Small intestine (tissue), 7 donors: ENCODE measurements around the gene YIF1B. TPM values are rescaled to one million over a fixed set of nuclear protein-coding genes. Genes with fewer than 3 reads are reported as not detected.

ENCODE experiments used
- DNase-seq, 2 donors: peaks; one replicate each; pipeline versions ENCODE4 v3.0.0 to v3.0.0-alpha.2; 2013
- FAIRE-seq: peaks from 2 replicates; lab custom pipeline; 2012; peaks lifted over from hg19 to GRCh38; lab: Jason Lieb, UNC
- H3K27ac ChIP-seq, 3 donors: one replicate each; pipeline ENCODE4 v1.5.1; 2013; ENCODE audit warnings: low read length in 2 of 3, mild to moderate bottlenecking in 2 of 3, control low read depth in 1 of 3, inconsistent platforms in 1 of 3, low read depth in 1 of 3, moderate library complexity in 1 of 3
- H3K27me3 ChIP-seq, 3 donors: one replicate each; pipeline ENCODE4 v1.6.1; 2013; ENCODE audit warnings: low read length in 3 of 3, inconsistent platforms in 1 of 3; ENCODE audit not compliant: control insufficient read depth in 3 of 3, insufficient read depth in 3 of 3
- H3K36me3 ChIP-seq, 3 donors: one replicate each; pipeline ENCODE4 v1.6.1; 2013; ENCODE audit warnings: low read length in 3 of 3, inconsistent platforms in 1 of 3, low read depth in 1 of 3, mild to moderate bottlenecking in 1 of 3, moderate library complexity in 1 of 3; ENCODE audit not compliant: control insufficient read depth in 3 of 3, insufficient read depth in 2 of 3
- H3K4me1 ChIP-seq, 3 donors: one replicate each; pipeline ENCODE4 v1.6.1; 2013; ENCODE audit warnings: low read length in 2 of 3, inconsistent platforms in 1 of 3, low read depth in 1 of 3, mild to moderate bottlenecking in 1 of 3, moderate library complexity in 1 of 3; ENCODE audit not compliant: control insufficient read depth in 3 of 3, insufficient read depth in 2 of 3
- H3K4me3 ChIP-seq, 3 donors: one replicate each; pipeline ENCODE4 v1.5.1; 2013; ENCODE audit warnings: low read length in 3 of 3, control low read depth in 1 of 3, inconsistent platforms in 1 of 3, low read depth in 1 of 3, mild to moderate bottlenecking in 1 of 3, moderate library complexity in 1 of 3
- H3K9me3 ChIP-seq, 2 donors: one replicate each; pipeline ENCODE4 v1.6.1; 2013; ENCODE audit warnings: low read depth in 1 of 2, low read length in 1 of 2; ENCODE audit not compliant: control insufficient read depth in 2 of 2, insufficient read depth in 1 of 2
- WGBS, 3 donors: extraction: QIAGEN DNeasy Blood & Tissue Kit; methylation state at CpG; one replicate each; pipeline ENCODE4 v1.1.7; 2013; 5-methylcytosine and 5-hydroxymethylcytosine counted together
- polyA plus RNA-seq, 4 donors: library from polyadenylated mRNA; stranded (reverse) in 3 of 4; unstranded in 1 of 4; fragments of 200-250 nt in 3 of 4; fragments of 120-200 nt in 1 of 4; gene quantifications; one replicate each; pipeline versions ENCODE4 v1.2.1 to v1.2.3, GENCODE V29; 2013
- donor health status: healthy with polysubstance abuse.
- donor health status: control.
- donor health status: control.
- donor health status: Bipolar disorder and iron deficiency.
- donor health status: healthy.

YIF1B gene
- polyA plus RNA-seq, 4 donors: 13.0 to 73.1 (median 16.6) TPM

DNA sequence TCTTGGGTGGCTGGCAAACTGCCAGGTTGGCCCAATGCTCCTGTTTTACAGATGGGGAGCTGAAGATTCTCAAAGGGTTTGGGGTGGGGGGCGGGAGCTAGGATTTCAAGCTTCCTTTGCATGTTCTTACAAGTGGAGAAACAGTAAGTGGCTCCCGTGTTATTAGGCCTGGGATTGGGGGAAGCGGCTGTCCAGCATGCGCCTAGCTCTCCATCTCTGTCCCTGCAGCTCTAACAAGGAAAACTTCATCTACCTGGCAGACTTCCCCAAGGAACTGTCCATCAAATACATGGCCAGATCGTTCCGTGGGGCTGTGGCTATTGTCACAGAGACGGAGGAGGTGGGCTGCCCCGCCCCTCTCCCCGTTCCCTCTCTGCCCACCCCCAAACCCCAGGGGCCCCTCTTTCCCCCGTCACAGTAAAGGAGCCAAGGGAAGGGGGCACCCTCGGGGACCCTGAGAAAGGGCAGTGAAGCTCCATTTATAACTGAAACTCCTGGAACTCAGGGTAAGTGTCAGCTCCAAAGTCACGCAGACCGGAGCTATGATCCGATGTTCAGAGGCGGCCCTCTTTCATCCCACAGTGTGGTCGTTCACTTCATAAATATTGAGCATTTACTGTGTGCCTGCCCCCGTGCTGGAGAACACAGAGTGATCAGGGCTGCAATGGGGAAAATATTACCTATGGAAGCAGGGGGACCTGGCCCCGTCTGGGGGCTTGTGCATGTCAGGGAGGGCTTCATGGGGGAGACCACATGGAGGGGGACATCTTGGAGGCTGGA, 43.7 kb upstream of the YIF1B start:
- DNase-seq: no peak
- no peak for FAIRE-seq
- peaks cover 0 to under 1% of the 10 kb centered on the region in 2 donors for H3K9me3 ChIP-seq
- H3K4me1 ChIP-seq: peaks cover 0 to 15% (median 0%) of the 10 kb centered on the region in 3 donors
- H3K27me3 ChIP-seq: peaks cover 0 to 55% (median 0%) of the 10 kb centered on the region in 3 donors
- no peak overlapping the region for H3K27ac ChIP-seq
- H3K36me3 ChIP-seq: no peaks in the 10 kb centered on the region
- H3K4me3 ChIP-seq: no peak overlapping the region
- 42 to 51% (median 49%) methylated on average over 17 to 18 of the region's 18 CpGs for WGBS, 3 donors

DNA sequence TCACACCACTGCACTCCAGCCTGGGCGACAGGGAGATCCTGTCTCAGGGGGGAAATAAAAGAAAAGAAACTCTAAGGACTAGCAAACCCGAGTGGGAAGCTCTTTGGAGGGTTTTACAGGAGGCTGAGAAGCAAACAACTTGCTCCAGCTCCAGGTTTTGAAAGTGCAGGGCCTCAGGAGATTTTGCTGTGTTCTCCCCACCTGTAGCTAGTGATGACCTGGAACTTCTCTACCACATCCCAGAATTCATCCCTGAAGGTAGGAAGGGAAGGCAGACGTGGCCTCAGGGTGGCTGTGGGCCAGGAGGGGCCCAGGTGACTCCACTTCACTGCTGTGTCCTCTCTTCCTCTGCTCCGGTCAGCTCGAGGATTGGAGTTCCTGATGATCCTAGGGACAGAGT, 42.3 kb upstream of the YIF1B start:
- FAIRE-seq (no peak), DNase-seq (no peak)
- Histone ChIP-seq H3K27me3 (peaks cover 0 to 61% (median 0%) of the 10 kb centered on the region in 3 donors), H3K9me3 (no peaks in the 10 kb centered on the region), H3K36me3 (no peaks in the 10 kb centered on the region), H3K4me3 (no peak overlapping the region), H3K4me1 (peaks cover 0 to 15% (median 0%) of the 10 kb centered on the region in 3 donors), H3K27ac (no peak overlapping the region)
- 18 to 41% (median 29%) methylated on average over 5 of the region's 5 CpGs for WGBS, 3 donors

DNA sequence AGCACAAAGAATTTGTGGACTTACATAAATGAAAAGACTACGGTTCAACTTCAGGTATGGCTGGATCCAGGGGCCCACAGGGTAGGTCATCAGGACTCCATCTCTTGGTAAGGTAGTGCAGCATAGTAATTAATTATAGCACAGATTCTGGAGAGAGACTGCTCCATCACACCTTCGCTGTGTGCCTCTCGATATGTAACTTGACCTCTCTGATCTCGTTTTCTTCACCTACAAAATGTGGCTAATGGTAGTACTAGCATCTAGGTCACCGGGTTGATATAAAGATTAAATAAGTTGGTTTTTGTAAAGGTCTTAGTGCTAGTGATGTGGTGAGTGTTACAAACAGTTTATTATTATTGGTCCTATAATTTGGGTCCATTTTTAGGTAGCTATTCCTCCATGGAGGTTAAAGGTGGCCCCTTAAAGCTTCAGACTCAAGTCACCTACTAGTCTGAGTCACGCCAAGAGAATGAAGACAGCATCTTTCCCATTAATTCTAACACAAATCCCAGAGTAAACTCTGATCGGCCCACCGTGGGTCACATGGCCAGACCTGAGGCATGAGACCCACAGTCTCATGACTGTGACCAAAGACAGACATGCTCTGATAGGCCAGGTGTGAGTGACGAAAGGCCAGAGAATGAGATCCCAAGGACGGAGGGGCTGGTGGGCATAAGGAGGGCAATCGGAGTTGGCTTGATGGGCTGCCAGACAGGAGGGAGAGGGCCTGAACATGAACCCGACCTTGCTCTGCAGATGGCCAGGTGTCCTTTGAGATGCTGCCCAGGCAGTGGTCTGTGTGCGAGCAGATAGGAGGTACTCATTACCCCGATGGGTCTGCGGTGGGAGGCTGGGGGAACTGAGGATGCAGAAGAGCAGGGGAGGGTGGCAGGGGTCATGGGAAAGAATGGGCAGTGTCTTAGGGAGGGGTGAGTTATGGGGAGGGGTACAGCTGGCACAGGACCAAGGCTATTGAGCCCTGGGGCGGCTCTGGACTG, 40.3 kb upstream of the YIF1B start:
- H3K36me3 ChIP-seq: no peaks in the 10 kb centered on the region
- no peaks in the 10 kb centered on the region for H3K9me3 ChIP-seq
- H3K27me3 ChIP-seq: peaks cover 0 to 49% (median 0%) of the 10 kb centered on the region in 3 donors
- H3K27ac ChIP-seq: no peak overlapping the region
- peaks cover 0 to under 1% (median 0%) of the 10 kb centered on the region in 3 donors for H3K4me1 ChIP-seq
- WGBS, 3 donors: 60 to 70% (median 63%) methylated on average over 16 of the region's 16 CpGs
- no peak overlapping the region for H3K4me3 ChIP-seq
- FAIRE-seq: no peak
- no peak for DNase-seq

DNA sequence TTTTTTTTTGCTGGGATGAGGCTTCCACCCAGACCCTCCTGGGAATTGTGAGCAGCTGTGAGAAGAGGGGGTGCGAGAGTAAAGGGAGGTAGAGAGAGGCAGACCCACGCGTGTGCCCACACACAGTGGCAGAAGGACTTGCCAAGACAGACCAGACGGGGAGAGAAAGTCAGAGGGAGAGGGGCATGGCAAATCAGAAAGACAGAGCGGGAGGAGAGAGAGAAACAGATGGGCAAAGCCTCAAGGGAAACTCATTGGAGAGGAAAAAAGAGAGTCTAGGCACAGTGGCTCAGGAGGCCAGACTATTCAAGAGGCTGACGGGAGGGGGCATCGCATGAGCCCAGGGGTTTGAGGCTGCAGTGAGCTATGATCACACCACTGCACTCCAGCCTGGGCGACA, 36.9 kb upstream of the YIF1B start:
- no peak for DNase-seq
- FAIRE-seq: no peak
- WGBS, 3 donors: 63 to 83% (median 78%) methylated on average over 8 of the region's 8 CpGs
- H3K4me1 ChIP-seq: no peaks in the 10 kb centered on the region
- no peak overlapping the region for H3K27ac ChIP-seq
- H3K27me3 ChIP-seq: peaks cover 0 to 17% (median 0%) of the 10 kb centered on the region in 3 donors
- no peaks in the 10 kb centered on the region for H3K9me3 ChIP-seq
- H3K4me3 ChIP-seq: no peak overlapping the region
- no peaks in the 10 kb centered on the region for H3K36me3 ChIP-seq

DNA sequence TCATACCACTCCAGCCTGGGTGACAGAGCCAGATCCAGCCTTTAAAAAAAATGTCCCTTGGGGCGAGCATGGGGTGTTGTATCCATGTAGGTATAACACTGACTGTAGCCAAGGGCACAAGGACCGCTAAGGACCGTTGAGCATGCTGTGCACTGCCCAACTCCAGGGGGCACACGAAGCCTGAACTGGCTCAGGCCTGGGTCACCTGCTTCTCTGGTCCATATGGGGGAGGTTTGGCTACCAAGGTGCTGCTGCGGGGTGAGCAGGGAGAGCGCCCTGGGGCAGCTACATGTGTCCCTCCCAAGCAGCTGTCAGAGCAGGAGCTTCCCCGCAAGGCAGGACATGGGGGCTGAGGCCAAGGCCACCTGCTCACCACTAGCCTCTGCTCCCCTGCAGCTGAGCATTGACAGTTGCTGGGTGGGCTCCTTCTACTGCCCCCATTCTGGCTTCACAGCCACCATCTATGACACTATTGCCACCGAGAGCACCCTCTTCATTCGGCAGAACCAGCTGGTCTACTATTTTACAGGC, 36.2 kb upstream of the YIF1B start:
- H3K27ac ChIP-seq: no peak overlapping the region
- H3K4me3 ChIP-seq: no peak overlapping the region
- peaks cover 0 to 15% (median 0%) of the 10 kb centered on the region in 3 donors for H3K27me3 ChIP-seq
- no peaks in the 10 kb centered on the region for H3K36me3 ChIP-seq
- no peaks in the 10 kb centered on the region for H3K4me1 ChIP-seq
- no peak for DNase-seq
- WGBS, 3 donors: 66 to 76% (median 73%) methylated on average over 9 of the region's 9 CpGs
- FAIRE-seq: no peak
- H3K9me3 ChIP-seq: no peaks in the 10 kb centered on the region

DNA sequence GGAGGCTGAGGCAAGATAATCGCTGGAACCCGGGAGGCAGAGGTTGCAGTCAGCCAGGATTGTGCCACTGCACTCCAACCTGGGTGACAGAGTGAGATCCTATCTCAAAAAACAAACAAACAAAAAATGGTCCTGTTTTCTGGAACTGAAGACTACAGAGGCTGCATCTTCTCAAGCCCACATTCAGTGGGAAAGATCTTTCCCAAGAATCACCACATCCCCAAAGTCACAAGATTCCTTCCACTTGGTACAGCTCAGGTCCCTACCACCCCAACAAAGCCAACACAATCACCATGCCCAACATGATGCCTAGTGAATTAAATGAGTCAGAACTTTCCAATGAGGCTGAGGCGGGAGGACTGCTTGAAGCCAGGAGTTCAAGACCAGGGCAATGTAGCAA, 35.1 kb upstream of the YIF1B start:
- FAIRE-seq (no peak), DNase-seq (no peak)
- peaks cover 0 to 4% (median 0%) of the 10 kb centered on the region in 3 donors for H3K36me3 ChIP-seq
- 71 to 82% (median 74%) methylated on average over 3 of the region's 3 CpGs for WGBS, 3 donors
- H3K9me3 ChIP-seq: no peaks in the 10 kb centered on the region
- no peak overlapping the region for H3K4me3 ChIP-seq
- H3K27me3 ChIP-seq: peaks cover 0 to 6% (median 0%) of the 10 kb centered on the region in 3 donors
- no peaks in the 10 kb centered on the region for H3K4me1 ChIP-seq
- H3K27ac ChIP-seq: no peak overlapping the region

DNA sequence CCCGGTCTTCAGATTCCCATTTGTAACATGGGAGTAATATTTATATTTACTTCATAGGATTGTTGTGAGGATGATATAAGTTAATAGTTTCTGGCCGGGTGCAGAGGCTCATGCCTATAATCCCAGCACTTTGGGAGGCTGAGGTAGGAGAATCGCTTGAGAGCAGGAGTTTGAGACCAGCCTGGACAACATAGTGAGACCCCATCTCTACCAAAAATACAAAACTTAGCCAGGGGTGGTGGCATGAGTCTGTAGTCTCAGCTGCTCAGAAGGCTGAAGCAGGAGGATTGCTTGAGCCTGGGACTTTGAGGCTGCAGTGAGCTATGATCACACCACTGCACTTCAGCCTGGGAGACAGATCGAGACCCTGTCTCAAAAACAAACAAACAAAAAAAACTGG, 31.1 kb upstream of the YIF1B start:
- no peak for DNase-seq
- Histone ChIP-seq H3K9me3 (no peaks in the 10 kb centered on the region), H3K27me3 (no peaks in the 10 kb centered on the region), H3K4me1 (no peaks in the 10 kb centered on the region), H3K27ac (no peak overlapping the region), H3K4me3 (no peak overlapping the region), H3K36me3 (peaks cover 0 to 21% (median 0%) of the 10 kb centered on the region in 3 donors)
- 72 to 79% (median 75%) methylated on average over 4 of the region's 4 CpGs for WGBS, 3 donors
- no peak for FAIRE-seq

DNA sequence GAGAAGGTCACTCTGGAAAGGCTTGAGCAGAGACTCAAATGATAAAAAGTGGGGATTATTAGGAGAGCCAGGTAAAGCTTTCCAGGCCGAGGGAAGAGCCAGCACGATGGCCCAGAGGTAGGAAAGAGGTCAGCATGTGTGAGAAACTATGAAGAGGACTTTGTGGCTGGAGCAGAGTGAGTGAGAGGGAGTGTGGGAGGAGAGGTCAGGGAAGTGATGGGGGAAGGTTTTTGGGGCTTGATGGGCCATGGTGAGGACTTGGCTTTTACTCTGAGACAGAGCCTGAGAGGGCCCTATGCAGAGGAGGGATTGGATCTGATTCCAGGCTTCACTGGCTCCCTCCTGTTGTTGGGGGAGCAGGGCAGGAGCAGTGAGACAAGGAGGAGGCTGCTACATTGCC, 25.2 kb upstream of the YIF1B start:
- DNase-seq (no peak), FAIRE-seq (no peak)
- no peak overlapping the region for H3K27ac ChIP-seq
- peaks cover 0 to 28% (median 0%) of the 10 kb centered on the region in 3 donors for H3K36me3 ChIP-seq
- H3K4me3 ChIP-seq: no peak overlapping the region
- H3K27me3 ChIP-seq: no peaks in the 10 kb centered on the region
- 86 to 97% (median 89%) methylated on average over 2 of the region's 2 CpGs for WGBS, 3 donors
- peaks cover 0 to 7% (median 0%) of the 10 kb centered on the region in 3 donors for H3K4me1 ChIP-seq
- H3K9me3 ChIP-seq: no peaks in the 10 kb centered on the region
